IPS-18a (cell line): ENCODE measurements around the gene ECM2.

Experiments used
- H3K27ac ChIP-seq: one replicate; pipeline ENCODE4 v1.5.1; 2013; ENCODE audit warnings: low read length
- H3K27me3 ChIP-seq: one replicate; pipeline ENCODE4 v1.6.1; 2013; ENCODE audit warnings: mild to moderate bottlenecking, low read length; ENCODE audit not compliant: control insufficient read depth, insufficient read depth
- H3K36me3 ChIP-seq: one replicate; pipeline ENCODE4 v1.6.1; 2013; ENCODE audit warnings: low read depth, low read length; ENCODE audit not compliant: control insufficient read depth
- H3K4me1 ChIP-seq: one replicate; pipeline ENCODE4 v1.6.1; 2013; ENCODE audit warnings: low read depth, low read length; ENCODE audit not compliant: control insufficient read depth
- H3K4me3 ChIP-seq: one replicate; pipeline ENCODE4 v1.5.1; 2013; ENCODE audit warnings: low read length
- H3K9ac ChIP-seq: one replicate; pipeline ENCODE4 v1.6.1; 2013; ENCODE audit warnings: mild to moderate bottlenecking, low read length, moderate library complexity
- H3K9me3 ChIP-seq: one replicate; pipeline ENCODE4 v1.6.1; 2013; ENCODE audit warnings: low read depth, low read length; ENCODE audit not compliant: control insufficient read depth

Gene ECM2

DNA sequence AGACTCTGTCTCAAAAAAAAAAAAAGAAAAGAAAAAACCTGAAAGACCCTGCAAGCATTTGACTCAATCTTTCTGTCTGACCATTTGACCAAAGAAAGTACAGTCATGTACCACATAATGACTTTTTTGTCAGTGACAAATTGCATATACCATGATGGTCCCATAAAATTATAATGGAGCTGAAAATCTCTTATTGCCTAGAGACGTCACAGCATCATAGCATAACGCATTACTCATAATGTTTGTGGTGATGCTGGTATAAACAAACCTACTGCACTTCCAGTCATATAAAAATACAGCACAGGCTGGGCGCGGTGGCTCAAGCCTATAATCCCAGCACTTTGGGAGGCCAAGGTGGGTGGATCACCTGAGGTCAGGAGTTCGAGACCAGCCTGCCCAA is 10.5 kb downstream of the ECM2 start:
- H3K4me3 ChIP-seq: no peak overlapping the region
- no peak overlapping the region for H3K9ac ChIP-seq
- H3K9me3 ChIP-seq: no peaks in the 10 kb centered on the region
- H3K27ac ChIP-seq: no peak overlapping the region
- no peaks in the 10 kb centered on the region for H3K4me1 ChIP-seq
- no peaks in the 10 kb centered on the region for H3K27me3 ChIP-seq
- no peaks in the 10 kb centered on the region for H3K36me3 ChIP-seq

DNA sequence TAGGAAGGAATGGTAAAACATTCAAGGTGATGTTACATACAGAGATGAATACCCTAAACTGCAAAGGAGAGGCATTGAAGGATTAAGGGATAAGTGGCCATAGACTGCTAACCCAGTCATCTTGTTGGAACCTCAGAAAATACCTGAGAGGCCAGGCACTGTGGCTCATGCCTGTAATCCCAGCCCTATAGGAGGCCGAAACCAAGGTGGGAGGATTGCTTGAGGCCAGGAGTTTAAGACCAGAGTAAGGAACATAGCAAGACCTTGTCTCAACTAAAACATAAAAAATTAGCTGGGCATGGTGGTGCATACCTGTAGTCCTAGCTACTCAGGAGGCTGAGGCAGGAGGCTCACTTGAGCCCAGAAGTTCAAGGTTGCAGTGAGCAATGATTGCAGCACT is 10.9 kb downstream of the ECM2 start:
- H3K36me3 ChIP-seq: no peaks in the 10 kb centered on the region
- H3K9ac ChIP-seq: no peak overlapping the region
- H3K9me3 ChIP-seq: no peaks in the 10 kb centered on the region
- H3K27ac ChIP-seq: no peak overlapping the region
- H3K4me1 ChIP-seq: no peaks in the 10 kb centered on the region
- H3K4me3 ChIP-seq: no peak overlapping the region
- no peaks in the 10 kb centered on the region for H3K27me3 ChIP-seq

DNA sequence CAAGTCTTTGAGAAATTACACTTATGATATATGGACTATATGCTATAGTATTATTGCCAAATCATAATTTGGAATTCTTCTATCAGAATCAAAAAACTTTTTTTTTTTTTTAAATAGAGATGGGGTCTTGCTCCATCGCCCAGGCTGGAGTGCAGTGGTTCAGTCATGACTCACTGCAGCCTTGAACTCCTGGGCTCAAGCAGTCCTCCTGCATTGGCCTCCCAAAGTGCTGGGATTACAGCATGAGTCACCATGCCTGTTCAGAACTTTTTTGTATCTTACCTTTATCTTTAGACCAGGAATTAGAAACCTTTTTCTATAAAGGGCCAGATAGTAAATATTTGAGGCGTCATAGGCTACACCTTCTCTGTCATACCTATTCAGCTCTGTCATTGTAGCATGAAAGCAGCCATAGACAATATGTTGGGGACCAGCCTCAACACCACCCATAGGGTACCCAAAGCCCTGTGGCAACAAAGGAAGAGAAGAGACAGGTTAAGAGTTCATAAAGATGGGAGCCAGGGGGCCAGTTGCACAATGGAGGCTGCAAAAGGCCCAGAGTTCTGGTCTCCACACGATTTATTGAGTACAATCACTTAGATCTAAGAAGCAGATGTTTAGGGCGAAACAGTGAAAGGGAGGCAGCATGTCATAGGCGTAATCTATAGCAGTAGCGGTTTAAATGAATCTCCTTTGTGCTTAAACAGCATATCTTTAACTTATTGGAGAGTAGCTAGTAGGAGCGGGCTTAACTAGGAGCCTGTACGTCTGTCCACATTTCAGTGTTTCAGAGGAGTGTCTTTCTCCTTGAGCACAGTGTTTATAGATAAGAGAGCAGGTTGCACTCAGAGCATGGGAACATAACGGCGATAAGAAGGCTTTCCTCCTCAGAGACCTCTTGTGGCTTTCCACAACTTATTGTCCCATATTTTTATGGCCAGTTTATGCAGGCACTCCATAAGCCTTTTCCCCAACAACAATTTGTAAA is 12.5 kb downstream of the ECM2 start:
- Histone ChIP-seq H3K4me1 (no peaks in the 10 kb centered on the region), H3K27ac (no peak overlapping the region), H3K9ac (no peak overlapping the region), H3K27me3 (no peaks in the 10 kb centered on the region), H3K9me3 (no peaks in the 10 kb centered on the region), H3K36me3 (no peaks in the 10 kb centered on the region), H3K4me3 (no peak overlapping the region)

DNA sequence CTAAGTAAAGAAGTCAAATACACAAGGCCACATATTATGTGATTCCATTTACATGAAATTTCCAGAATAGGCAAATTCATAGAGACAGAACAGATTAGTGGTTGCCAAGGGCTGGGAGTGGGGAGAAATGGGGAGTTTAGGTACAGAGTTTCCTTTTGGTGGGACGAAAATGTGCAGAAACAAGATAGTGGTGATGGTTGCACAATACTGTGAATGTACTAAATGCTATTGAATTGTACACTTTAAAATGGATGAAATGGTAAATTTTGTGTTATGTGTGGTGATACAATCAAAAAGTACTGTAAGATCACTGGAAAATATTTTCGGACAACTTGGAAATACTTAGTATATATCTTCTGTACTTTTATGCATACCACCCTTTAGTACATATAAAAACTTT is 15.0 kb downstream of the ECM2 start:
- Histone ChIP-seq H3K27ac (no peak overlapping the region), H3K9ac (no peak overlapping the region), H3K4me3 (no peak overlapping the region), H3K9me3 (no peaks in the 10 kb centered on the region), H3K36me3 (no peaks in the 10 kb centered on the region), H3K27me3 (no peaks in the 10 kb centered on the region), H3K4me1 (peaks cover 10% of the 10 kb centered on the region)

DNA sequence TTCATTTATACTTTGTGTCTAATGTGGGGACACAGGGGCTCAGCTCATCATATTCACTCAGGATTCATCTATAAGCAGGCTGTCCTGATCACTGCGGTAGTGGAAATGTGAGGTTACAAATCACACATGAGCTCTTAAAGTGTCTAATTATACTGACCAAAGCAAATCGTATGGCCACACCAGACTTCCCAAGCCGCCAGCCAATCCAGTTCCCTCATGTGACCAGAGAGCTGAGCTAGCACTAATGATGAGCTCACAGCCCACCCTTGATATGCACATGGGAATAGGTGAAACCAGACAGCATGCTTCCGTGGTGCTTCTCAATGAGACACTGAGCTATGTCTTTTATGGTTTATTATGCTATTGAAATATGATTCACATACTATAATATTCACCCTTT is 17.6 kb downstream of the ECM2 start:
- Histone ChIP-seq H3K4me3 (no peak overlapping the region), H3K36me3 (no peaks in the 10 kb centered on the region), H3K27me3 (no peaks in the 10 kb centered on the region), H3K27ac (no peak overlapping the region), H3K9me3 (no peaks in the 10 kb centered on the region), H3K9ac (no peak overlapping the region), H3K4me1 (peaks cover 10% of the 10 kb centered on the region)

DNA sequence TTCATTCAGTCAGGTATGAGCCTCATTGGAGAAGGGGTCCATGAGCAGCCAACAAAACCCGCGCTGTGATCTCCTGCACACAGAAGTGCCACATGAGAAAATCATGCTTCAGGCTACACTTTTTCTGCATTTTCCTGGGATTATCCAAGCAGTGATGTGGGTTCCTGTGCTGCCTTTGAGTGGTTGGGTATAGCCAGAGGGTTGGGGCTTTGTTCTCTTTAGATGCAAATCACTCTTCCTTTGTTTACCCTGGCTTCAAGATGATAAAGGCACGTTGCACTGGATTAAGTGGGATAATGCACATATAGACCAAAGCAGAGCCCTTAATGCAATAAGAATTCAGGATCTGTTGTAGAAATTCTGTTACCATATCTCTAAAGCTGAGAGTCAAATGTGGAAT is 18.7 kb downstream of the ECM2 start:
- Histone ChIP-seq H3K9me3 (no peaks in the 10 kb centered on the region), H3K9ac (no peak overlapping the region)

DNA sequence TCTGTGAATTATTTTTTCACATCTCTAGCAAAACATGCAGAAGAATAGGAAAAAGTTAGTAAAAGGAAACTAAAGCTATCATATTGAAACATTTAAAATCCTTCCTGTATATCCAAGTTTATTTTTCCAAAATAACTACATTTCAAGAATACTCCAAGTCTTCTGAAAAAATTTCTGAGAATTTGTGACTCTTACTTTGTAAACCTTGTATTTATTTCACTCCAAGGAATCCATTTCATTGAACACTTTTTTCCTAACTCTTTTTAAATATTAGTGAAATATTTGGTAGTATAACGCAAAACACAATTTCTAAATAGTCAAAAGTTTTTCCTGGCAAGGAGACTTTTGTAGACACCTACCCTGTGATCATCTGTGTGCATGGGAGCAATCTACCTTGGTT is 19.3 kb downstream of the ECM2 start:
- H3K4me1 ChIP-seq: peaks cover 10% of the 10 kb centered on the region
- H3K36me3 ChIP-seq: no peaks in the 10 kb centered on the region
- H3K9me3 ChIP-seq: no peaks in the 10 kb centered on the region
- no peak overlapping the region for H3K9ac ChIP-seq
- H3K27ac ChIP-seq: peak overlapping the region; percentile 24
- H3K27me3 ChIP-seq: no peaks in the 10 kb centered on the region
- H3K4me3 ChIP-seq: no peak overlapping the region

More for the DNA sequence above, 18.7 kb downstream of the ECM2 start:
- Histone ChIP-seq H3K4me1 (peaks cover 10% of the 10 kb centered on the region), H3K4me3 (no peak overlapping the region), H3K36me3 (no peaks in the 10 kb centered on the region), H3K27me3 (no peaks in the 10 kb centered on the region), H3K27ac (peak overlapping the region; percentile 24)

DNA sequence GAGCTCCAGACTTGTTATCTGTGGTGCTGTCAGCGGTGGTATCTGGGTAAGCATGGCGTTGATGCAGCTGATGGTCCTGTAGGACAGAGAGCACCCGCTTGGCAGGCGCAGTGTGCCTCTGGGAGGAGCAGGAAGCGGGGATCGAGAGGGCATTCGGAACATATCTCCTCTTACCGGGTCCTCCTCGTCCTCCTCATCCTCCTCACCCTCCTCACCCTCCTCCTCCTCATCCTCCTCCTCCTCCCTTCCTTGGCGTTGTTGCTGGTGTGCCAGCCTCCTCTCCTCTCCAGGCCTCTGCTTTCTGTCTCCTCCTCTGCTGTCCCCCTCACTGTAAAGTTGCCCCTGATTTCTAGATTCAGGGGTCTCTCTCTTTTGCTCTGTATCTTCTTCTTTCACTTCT is 21.2 kb downstream of the ECM2 start:
- H3K27me3 ChIP-seq: no peaks in the 10 kb centered on the region
- H3K27ac ChIP-seq: no peak overlapping the region
- H3K36me3 ChIP-seq: no peaks in the 10 kb centered on the region
- H3K9me3 ChIP-seq: no peaks in the 10 kb centered on the region
- H3K9ac ChIP-seq: no peak overlapping the region
- H3K4me3 ChIP-seq: no peak overlapping the region
- H3K4me1 ChIP-seq: peaks cover 10% of the 10 kb centered on the region

DNA sequence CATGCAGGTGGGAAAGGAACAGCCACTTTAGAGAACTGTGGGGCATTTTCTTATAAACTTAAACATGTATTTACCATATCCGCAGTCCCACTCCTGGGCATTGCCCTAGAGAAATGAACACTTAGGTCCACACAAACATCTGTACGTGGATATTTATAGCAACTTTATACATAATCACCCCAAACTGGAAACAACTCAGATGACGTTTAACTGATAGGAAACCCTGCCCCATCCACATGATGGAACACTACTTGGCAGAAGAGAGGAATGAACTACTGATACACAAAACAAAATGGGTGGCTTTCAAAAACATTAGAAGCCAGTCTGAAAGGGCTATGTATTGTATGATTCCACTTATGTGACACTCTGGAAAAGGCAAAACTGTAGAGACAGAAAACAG is 22.4 kb downstream of the ECM2 start:
- H3K9me3 ChIP-seq: no peaks in the 10 kb centered on the region
- no peak overlapping the region for H3K4me3 ChIP-seq
- H3K9ac ChIP-seq: no peak overlapping the region
- no peaks in the 10 kb centered on the region for H3K27me3 ChIP-seq
- H3K27ac ChIP-seq: no peak overlapping the region
- peaks cover 10% of the 10 kb centered on the region for H3K4me1 ChIP-seq
- H3K36me3 ChIP-seq: no peaks in the 10 kb centered on the region

DNA sequence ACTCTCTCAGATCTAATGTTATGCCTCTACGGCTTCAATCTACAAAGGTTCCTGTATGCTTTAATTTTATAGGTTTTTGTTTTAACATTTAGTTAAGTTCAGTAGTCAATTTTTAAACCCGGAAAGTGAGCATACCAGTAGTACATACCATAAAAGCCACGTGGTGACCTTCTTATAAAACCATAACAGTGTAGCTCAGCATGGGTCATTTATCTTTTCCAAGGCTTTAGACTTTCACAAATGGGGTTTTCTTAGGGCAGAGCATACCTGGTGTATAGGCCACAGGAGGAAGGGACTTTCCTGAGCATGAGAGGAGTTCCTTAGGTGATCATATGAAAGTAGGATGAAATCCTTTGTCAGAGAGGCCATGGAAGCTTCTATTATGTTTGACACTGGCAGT is 23.2 kb downstream of the ECM2 start:
- Histone ChIP-seq H3K27me3 (no peaks in the 10 kb centered on the region), H3K4me3 (no peak overlapping the region), H3K9ac (no peak overlapping the region), H3K27ac (no peak overlapping the region), H3K36me3 (no peaks in the 10 kb centered on the region), H3K4me1 (peaks cover 10% of the 10 kb centered on the region), H3K9me3 (no peaks in the 10 kb centered on the region)

DNA sequence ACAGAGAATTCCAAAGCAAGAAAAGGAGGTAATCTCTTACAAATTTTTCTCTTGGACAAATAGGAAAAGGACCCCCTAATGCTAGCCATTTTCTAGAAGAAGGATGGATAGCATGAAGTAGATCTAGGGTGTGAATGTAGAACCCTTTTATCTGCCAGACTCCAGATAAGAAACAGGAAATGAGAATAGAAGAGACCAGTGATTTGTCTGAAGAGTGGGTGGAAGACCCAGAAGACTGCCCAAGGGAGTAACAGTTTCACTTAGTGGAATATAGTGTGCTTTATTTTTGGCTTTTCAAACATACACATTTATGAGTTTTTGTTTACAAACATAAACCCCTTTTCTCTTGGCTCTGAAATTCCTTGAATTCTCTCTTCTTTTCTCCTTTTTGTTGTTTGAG is 25.0 kb downstream of the ECM2 start:
- Histone ChIP-seq H3K36me3 (no peaks in the 10 kb centered on the region), H3K4me3 (no peak overlapping the region), H3K4me1 (no peaks in the 10 kb centered on the region), H3K27me3 (no peaks in the 10 kb centered on the region), H3K27ac (no peak overlapping the region), H3K9ac (no peak overlapping the region), H3K9me3 (no peaks in the 10 kb centered on the region)

DNA sequence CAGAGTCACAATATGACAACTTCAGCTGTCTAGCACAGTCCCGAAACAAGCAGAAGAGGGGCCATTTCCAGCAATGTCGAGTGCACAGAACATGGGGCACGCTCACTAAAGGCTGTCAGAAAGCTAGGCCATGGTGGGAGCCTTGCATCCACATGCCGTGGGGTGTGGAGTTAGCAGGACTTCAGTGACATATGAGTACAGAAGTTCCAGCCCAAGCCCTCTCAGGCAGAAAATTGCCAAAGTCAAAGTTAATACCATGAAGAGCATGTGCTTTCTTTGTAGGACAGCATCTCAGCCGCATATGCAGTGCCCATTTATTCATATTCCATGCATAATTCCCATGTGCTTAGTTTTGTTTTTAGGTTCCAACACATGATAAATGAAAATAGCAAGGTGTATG is 26.7 kb downstream of the ECM2 start:
- Histone ChIP-seq H3K36me3 (no peaks in the 10 kb centered on the region), H3K4me1 (no peaks in the 10 kb centered on the region)

More for the DNA sequence above, 26.7 kb downstream of the ECM2 start:
- H3K9ac ChIP-seq: no peak overlapping the region
- no peak overlapping the region for H3K4me3 ChIP-seq
- no peaks in the 10 kb centered on the region for H3K9me3 ChIP-seq
- no peak overlapping the region for H3K27ac ChIP-seq
- no peaks in the 10 kb centered on the region for H3K27me3 ChIP-seq
